ENCODE data around the gene DAND5. TPM values are rescaled to one million over a fixed set of nuclear protein-coding genes. Genes with fewer than 3 reads are reported as not detected.
A peak's percentile ranks its signal among the peaks of the same experiment; 100 is the strongest.

The DAND5 gene
- total RNA-seq, 2 donors from 2014 or later, result 2.9 to 10.7 TPM

- H3K36me3 ChIP-seq, result peaks cover 9% of the 10 kb centered on the region
- no peak for TF ChIP-seq CTCF (IDR thresholded peaks at IDR 0.05)
- H3K4me1 ChIP-seq, result peaks cover 0 to 72% of the 10 kb centered on the region in 2 donors
- peak overlapping the region; percentile 89 to 97 for H3K27ac ChIP-seq
- no peak for DNase-seq (ENCODE audit: low spot score)
- H3K27me3 ChIP-seq, result no peaks in the 10 kb centered on the region
- H3K9me3 ChIP-seq, result no peaks in the 10 kb centered on the region
- peak overlapping the region in 1 of 2 donors; percentile 40 for H3K4me3 ChIP-seq
These were observed 33.7 kb downstream of the DAND5 start for GRCh38 chr19:13003081-13003480.

DNA sequence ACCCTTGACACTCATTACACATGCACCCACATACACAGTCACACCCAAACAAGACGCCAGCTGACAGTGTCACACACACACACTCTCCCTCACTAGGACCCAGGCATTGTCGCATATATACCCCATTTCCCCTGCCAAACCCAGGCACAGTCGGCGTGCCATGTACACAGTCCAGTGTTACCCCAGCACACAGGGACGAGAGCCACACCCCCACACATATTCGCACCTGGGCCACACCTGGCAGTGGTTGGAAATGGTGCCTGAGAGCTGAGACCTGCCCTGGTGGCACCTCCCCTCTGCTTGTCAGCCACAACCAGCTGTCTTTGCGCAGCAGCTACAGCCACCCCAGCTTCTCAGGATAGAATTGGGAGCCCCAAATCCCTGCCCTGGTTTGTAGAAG is 34.9 kb downstream of the DAND5 start:
- no peak for DNase-seq (ENCODE audit: low spot score)
- Histone ChIP-seq H3K4me3 (no peak overlapping the region), H3K27ac (no peak overlapping the region), H3K27me3 (no peaks in the 10 kb centered on the region), H3K4me1 (peaks cover 0 to 84% of the 10 kb centered on the region in 2 donors), H3K9me3 (no peaks in the 10 kb centered on the region), H3K36me3 (peaks cover 3% of the 10 kb centered on the region)
- no peak for TF ChIP-seq CTCF (IDR thresholded peaks at IDR 0.05)

- Histone ChIP-seq H3K36me3 (no peaks in the 10 kb centered on the region), H3K9me3 (no peaks in the 10 kb centered on the region), H3K4me1 (peaks cover 0 to 85% of the 10 kb centered on the region in 2 donors), H3K4me3 (no peak overlapping the region), H3K27ac (no peak overlapping the region), H3K27me3 (no peaks in the 10 kb centered on the region)
- TF ChIP-seq CTCF (IDR thresholded peaks at IDR 0.05), result no peak
- no peak for DNase-seq (ENCODE audit: low spot score)
These were observed 35.9 kb downstream of the DAND5 start for GRCh38 chr19:13005253-13005652.

DNA sequence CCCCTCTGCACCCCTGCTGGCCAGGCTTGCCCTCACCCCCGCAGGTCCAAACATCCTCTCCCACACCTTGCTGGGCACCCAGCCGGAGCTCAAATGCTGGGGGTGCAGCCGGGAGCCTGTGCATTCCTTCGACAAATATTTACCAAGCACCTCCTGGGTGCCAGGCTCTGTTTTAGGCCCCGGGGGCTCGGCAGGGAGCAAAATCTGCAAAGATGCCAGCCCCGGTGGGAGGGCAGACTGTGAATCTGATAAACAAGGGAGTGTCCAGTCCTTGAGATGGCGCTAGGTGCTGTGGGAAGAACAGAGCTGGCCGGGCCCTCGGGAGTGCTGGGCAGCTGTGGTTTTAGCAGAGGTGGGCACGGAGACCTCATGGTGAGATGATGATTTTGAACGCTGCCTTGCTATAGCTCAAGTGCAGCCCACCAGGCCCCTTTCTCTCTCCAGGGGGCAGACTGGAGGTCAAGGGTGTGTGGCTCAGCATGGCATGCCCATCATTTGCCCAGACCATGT is 36.5 kb downstream of the DAND5 start:
- Histone ChIP-seq H3K27ac (peak overlapping the region; percentile 64 to 65), H3K27me3 (no peaks in the 10 kb centered on the region), H3K4me3 (no peak overlapping the region), H3K4me1 (peaks cover 0 to 87% of the 10 kb centered on the region in 2 donors), H3K36me3 (no peaks in the 10 kb centered on the region), H3K9me3 (no peaks in the 10 kb centered on the region)
- no peak for DNase-seq (ENCODE audit: low spot score)
- no peak for TF ChIP-seq CTCF (IDR thresholded peaks at IDR 0.05)

GRCh38 chr19:13006431-13007281 is 37.3 kb downstream of the DAND5 start:
- no peaks in the 10 kb centered on the region for H3K9me3 ChIP-seq
- peak overlapping the region; percentile 64 to 65 for H3K27ac ChIP-seq
- no peaks in the 10 kb centered on the region for H3K27me3 ChIP-seq
- H3K4me3 ChIP-seq, result no peak overlapping the region
- no peak for DNase-seq (ENCODE audit: low spot score)
- TF ChIP-seq CTCF (IDR thresholded peaks at IDR 0.05), result no peak
- peaks cover 0 to 87% of the 10 kb centered on the region in 2 donors for H3K4me1 ChIP-seq
- H3K36me3 ChIP-seq, result no peaks in the 10 kb centered on the region
